WTC11 (cell line): ENCODE results near the gene NCF2. TPM values are rescaled to one million over a fixed set of nuclear protein-coding genes. Genes with fewer than 3 reads are reported as not detected.

Experiments used
- ATAC-seq: fragments of 200-7000 bp; cut with Tn5 transposase; 2 replicates; pipeline ENCODE4 v1.10.0; 2021; ENCODE audit warnings: mild to moderate bottlenecking, moderate library complexity
- CTCF ChIA-PET: fragments of 300-600 bp; sonication (Branson Sonifier 250); formaldehyde crosslinking; loops from one replicate; lab custom pipeline; 2021; ENCODE audit warnings: antibody characterized with exemption; lab: Charles Lee
- POLR2A ChIA-PET: fragments of 350-600 bp; sonication (Branson Sonifier 250); formaldehyde crosslinking; loops from one replicate; lab custom pipeline; 2021; ENCODE audit warnings: antibody characterized with exemption; lab: Charles Lee
- DNase-seq: peaks from one replicate; pipeline ENCODE4 v3.0.0; 2021; ENCODE audit warnings: low spot score
- H3K27ac Mint-ChIP-seq: 2 replicates; pipeline ENCODE4 v1.8.0; 2021; ENCODE audit warnings: mixed read lengths
- H3K27me3 Mint-ChIP-seq: 2 replicates; pipeline ENCODE4 v1.8.0; 2021; ENCODE audit warnings: low read depth, mild to moderate bottlenecking, moderate library complexity, mixed read lengths
- H3K36me3 Mint-ChIP-seq: 2 replicates; pipeline ENCODE4 v1.8.0; 2021; ENCODE audit warnings: mixed read lengths
- H3K4me1 Mint-ChIP-seq: 2 replicates; pipeline ENCODE4 v1.8.0; 2022; ENCODE audit warnings: mixed read lengths
- H3K4me3 Mint-ChIP-seq: 2 replicates; pipeline ENCODE4 v1.8.0; 2021; ENCODE audit warnings: mild to moderate bottlenecking, moderate library complexity, mixed read lengths
- H3K9me3 Mint-ChIP-seq: 2 replicates; pipeline ENCODE4 v1.8.0; 2021; ENCODE audit warnings: mixed read lengths
- ATF1 ChIP-seq: sonication (generic); formaldehyde crosslinking; IDR thresholded peaks from 2 replicates; pipeline ENCODE4 v1.8.1; 2023; ENCODE audit warnings: mild to moderate bottlenecking, moderate library complexity, missing genetic modification reagents
- CREB1 ChIP-seq: sonication (generic); formaldehyde crosslinking; IDR thresholded peaks from 2 replicates; pipeline ENCODE4 v1.8.0; 2023; ENCODE audit warnings: mild to moderate bottlenecking, missing genetic modification reagents
- CREM ChIP-seq: sonication (generic); formaldehyde crosslinking; IDR thresholded peaks from 2 replicates; pipeline ENCODE4 v1.8.1; 2022; ENCODE audit warnings: mild to moderate bottlenecking, missing genetic modification reagents, moderate library complexity
- E2F4 ChIP-seq: sonication (generic); formaldehyde crosslinking; IDR thresholded peaks from 2 replicates; pipeline ENCODE4 v1.8.1; 2022; ENCODE audit warnings: low read depth, mild to moderate bottlenecking, moderate library complexity, missing genetic modification reagents, borderline replicate concordance
- ELF4 ChIP-seq: sonication (generic); formaldehyde crosslinking; IDR thresholded peaks from 2 replicates; pipeline ENCODE4 v1.8.1; 2022; ENCODE audit warnings: low read depth, mild to moderate bottlenecking, moderate library complexity, missing genetic modification reagents
- EMX1 ChIP-seq: fragments of 250-450 bp; sonication (Bioruptor Pico); IDR thresholded peaks from 2 replicates; pipeline ENCODE4 v1.8.0; 2021; ENCODE audit warnings: mild to moderate bottlenecking
- FOXJ3 ChIP-seq: sonication (generic); formaldehyde crosslinking; IDR thresholded peaks from 2 replicates; pipeline ENCODE4 v1.9.0; 2021; ENCODE audit warnings: missing genetic modification reagents, mild to moderate bottlenecking, borderline replicate concordance
- MAX ChIP-seq: sonication (generic); formaldehyde crosslinking; IDR thresholded peaks from 2 replicates; pipeline ENCODE4 v1.8.0; 2022; ENCODE audit warnings: mild to moderate bottlenecking, missing genetic modification reagents
- NFYB ChIP-seq: sonication (generic); formaldehyde crosslinking; conservative IDR thresholded peaks from 2 replicates; pipeline ENCODE4 v1.8.0; 2022; ENCODE audit warnings: low read depth, missing genetic modification reagents
- NR3C1 ChIP-seq: sonication (generic); formaldehyde crosslinking; conservative IDR thresholded peaks from 2 replicates; pipeline ENCODE4 v1.8.1; 2023; ENCODE audit warnings: low read depth, mild to moderate bottlenecking, missing genetic modification reagents
- SMAD3 ChIP-seq: sonication (generic); formaldehyde crosslinking; IDR thresholded peaks from 2 replicates; pipeline ENCODE4 v1.8.0; 2022; ENCODE audit warnings: missing genetic modification reagents, mild to moderate bottlenecking, borderline replicate concordance
- SOX15 ChIP-seq: fragments of 250-450 bp; sonication (Bioruptor Pico); IDR thresholded peaks from 2 replicates; pipeline ENCODE4 v1.9.0; 2021; ENCODE audit warnings: mild to moderate bottlenecking
- TCF7 ChIP-seq: sonication (generic); formaldehyde crosslinking; IDR thresholded peaks from 2 replicates; pipeline ENCODE4 v1.8.0; 2022; ENCODE audit warnings: mild to moderate bottlenecking, low read depth, missing genetic modification reagents, moderate library complexity
- TP53 ChIP-seq: sonication (generic); formaldehyde crosslinking; IDR thresholded peaks from 2 replicates; pipeline ENCODE4 v1.8.1; 2023; ENCODE audit warnings: mild to moderate bottlenecking, missing genetic modification reagents
- ZNF121 ChIP-seq: sonication (generic); formaldehyde crosslinking; IDR thresholded peaks from 2 replicates; pipeline ENCODE4 v1.8.0; 2023; ENCODE audit warnings: missing genetic modification reagents
- ZNF138 ChIP-seq: sonication (generic); formaldehyde crosslinking; conservative IDR thresholded peaks from 2 replicates; pipeline ENCODE4 v1.8.1; 2022; ENCODE audit warnings: mild to moderate bottlenecking, moderate library complexity, missing genetic modification reagents
- ZNF317 ChIP-seq: sonication (generic); formaldehyde crosslinking; IDR thresholded peaks from 2 replicates; pipeline ENCODE4 v1.8.1; 2023; ENCODE audit warnings: low read depth, mild to moderate bottlenecking, moderate library complexity, missing genetic modification reagents, borderline replicate concordance
- ZNF416 ChIP-seq: fragments of 250-450 bp; sonication (Bioruptor Pico); IDR thresholded peaks from 2 replicates; pipeline ENCODE4 v1.9.0; 2021; ENCODE audit warnings: mild to moderate bottlenecking, inconsistent platforms
- ZNF425 ChIP-seq: fragments of 250-450 bp; sonication (Bioruptor Pico); conservative IDR thresholded peaks from 2 replicates; pipeline ENCODE4 v1.9.0; 2021; ENCODE audit warnings: mild to moderate bottlenecking
- total RNA-seq: library from RNA; stranded (reverse); gene quantifications from 3 replicates; pipeline ENCODE4 v1.2.3, GENCODE V29; 2021
- TF ChIP-seq, protein P1 (sequence below): fragments of 250-450 bp; sonication (Bioruptor Pico); IDR thresholded peaks from 2 replicates; pipeline ENCODE4 v1.9.0; 2021; ENCODE audit warnings: moderate library complexity, mild to moderate bottlenecking, inconsistent platforms, borderline replicate concordance
- TF ChIP-seq, protein P2 (sequence below): sonication (generic); formaldehyde crosslinking; conservative IDR thresholded peaks from 2 replicates; pipeline ENCODE4 v1.8.1; 2022; ENCODE audit warnings: mild to moderate bottlenecking, missing genetic modification reagents
- TF ChIP-seq, protein P3 (sequence below): sonication (generic); formaldehyde crosslinking; IDR thresholded peaks from 2 replicates; pipeline ENCODE4 v1.8.0; 2023; ENCODE audit warnings: missing genetic modification reagents
- TF ChIP-seq, protein P4 (sequence below): fragments of 250-450 bp; sonication (Bioruptor Pico); IDR thresholded peaks from 2 replicates; pipeline ENCODE4 v1.8.0; 2021; ENCODE audit warnings: mild to moderate bottlenecking
- TF ChIP-seq, protein P5 (sequence below): sonication (generic); formaldehyde crosslinking; IDR thresholded peaks from 2 replicates; pipeline ENCODE4 v1.8.0; 2023; ENCODE audit warnings: mild to moderate bottlenecking, missing genetic modification reagents
- TF ChIP-seq, protein P6 (sequence below): sonication (generic); formaldehyde crosslinking; IDR thresholded peaks from 2 replicates; pipeline ENCODE4 v1.8.1; 2022; ENCODE audit warnings: mild to moderate bottlenecking, moderate library complexity, missing genetic modification reagents

The NCF2 gene
- total RNA-seq, 1 experiment from 2014 or later: 0.52 TPM

GRCh38 chr1:183533617-183534174 is 56.6 kb downstream of the NCF2 start:
- H3K27me3 Mint-ChIP-seq: no peaks in the 10 kb centered on the region
- no peak overlapping the region for H3K4me3 Mint-ChIP-seq
- peaks cover 55% of the 10 kb centered on the region for H3K36me3 Mint-ChIP-seq
- ATAC-seq: no peak
- TF ChIP-seq NR3C1: no peak
- TF ChIP-seq ZNF121 (CRISPR knock-in tag): no peak
- TF ChIP-seq, protein P1, sequence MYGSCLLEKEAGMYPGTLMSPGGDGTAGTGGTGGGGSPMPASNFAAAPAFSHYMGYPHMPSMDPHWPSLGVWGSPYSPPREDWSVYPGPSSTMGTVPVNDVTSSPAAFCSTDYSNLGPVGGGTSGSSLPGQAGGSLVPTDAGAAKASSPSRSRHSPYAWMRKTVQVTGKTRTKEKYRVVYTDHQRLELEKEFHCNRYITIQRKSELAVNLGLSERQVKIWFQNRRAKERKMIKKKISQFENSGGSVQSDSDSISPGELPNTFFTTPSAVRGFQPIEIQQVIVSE (CRISPR knock-in tag): no peak
- no peak for TF ChIP-seq NFYB (CRISPR knock-in tag)
- TF ChIP-seq MAX (CRISPR knock-in tag): no peak
- no peak for TF ChIP-seq E2F4 (CRISPR knock-in tag)
- no peak for TF ChIP-seq ZNF425 (CRISPR knock-in tag)
- no peak for TF ChIP-seq TCF7 (CRISPR knock-in tag)
- TF ChIP-seq FOXJ3 (CRISPR knock-in tag): no peak
- no peak for TF ChIP-seq CREB1 (CRISPR knock-in tag)
- no peak for TF ChIP-seq ATF1
- TF ChIP-seq ZNF138: no peak
- TF ChIP-seq, protein P2, sequence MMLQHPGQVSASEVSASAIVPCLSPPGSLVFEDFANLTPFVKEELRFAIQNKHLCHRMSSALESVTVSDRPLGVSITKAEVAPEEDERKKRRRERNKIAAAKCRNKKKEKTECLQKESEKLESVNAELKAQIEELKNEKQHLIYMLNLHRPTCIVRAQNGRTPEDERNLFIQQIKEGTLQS (CRISPR knock-in tag): no peak
- TF ChIP-seq, protein P3, sequence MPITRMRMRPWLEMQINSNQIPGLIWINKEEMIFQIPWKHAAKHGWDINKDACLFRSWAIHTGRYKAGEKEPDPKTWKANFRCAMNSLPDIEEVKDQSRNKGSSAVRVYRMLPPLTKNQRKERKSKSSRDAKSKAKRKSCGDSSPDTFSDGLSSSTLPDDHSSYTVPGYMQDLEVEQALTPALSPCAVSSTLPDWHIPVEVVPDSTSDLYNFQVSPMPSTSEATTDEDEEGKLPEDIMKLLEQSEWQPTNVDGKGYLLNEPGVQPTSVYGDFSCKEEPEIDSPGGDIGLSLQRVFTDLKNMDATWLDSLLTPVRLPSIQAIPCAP (CRISPR knock-in tag): no peak
- H3K27ac Mint-ChIP-seq: no peak overlapping the region; the same call in 1 of the 2 replicates
- CTCF ChIA-PET: no interaction called here
- no peak for DNase-seq
- no peaks in the 10 kb centered on the region for H3K9me3 Mint-ChIP-seq
- no peaks in the 10 kb centered on the region for H3K4me1 Mint-ChIP-seq
- POLR2A ChIA-PET: no interaction called here

DNA sequence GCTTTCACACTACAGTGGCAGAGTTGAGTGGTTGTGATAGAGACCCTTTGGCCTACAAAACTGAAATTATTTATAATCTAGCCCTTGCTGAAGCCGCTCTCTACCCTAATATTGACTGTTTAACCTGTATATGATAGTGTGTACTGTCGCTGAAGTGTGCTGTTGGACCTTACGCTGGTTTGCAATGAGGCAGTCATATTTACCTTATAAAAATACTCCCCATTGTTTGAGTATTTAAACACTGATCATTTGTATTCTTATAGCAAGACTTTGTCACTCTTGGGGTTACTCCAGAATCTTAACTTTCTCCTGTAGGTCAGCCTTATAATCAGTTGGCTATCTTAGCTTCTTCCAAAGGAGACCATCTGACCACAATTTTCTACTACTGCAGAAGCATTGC is 61.7 kb downstream of the NCF2 start:
- no peak for DNase-seq
- POLR2A ChIA-PET: no interaction called here
- no peak for ATAC-seq
- TF ChIP-seq, protein P4, sequence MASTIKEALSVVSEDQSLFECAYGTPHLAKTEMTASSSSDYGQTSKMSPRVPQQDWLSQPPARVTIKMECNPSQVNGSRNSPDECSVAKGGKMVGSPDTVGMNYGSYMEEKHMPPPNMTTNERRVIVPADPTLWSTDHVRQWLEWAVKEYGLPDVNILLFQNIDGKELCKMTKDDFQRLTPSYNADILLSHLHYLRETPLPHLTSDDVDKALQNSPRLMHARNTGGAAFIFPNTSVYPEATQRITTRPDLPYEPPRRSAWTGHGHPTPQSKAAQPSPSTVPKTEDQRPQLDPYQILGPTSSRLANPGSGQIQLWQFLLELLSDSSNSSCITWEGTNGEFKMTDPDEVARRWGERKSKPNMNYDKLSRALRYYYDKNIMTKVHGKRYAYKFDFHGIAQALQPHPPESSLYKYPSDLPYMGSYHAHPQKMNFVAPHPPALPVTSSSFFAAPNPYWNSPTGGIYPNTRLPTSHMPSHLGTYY: no peak
- TF ChIP-seq SOX15 (CRISPR knock-in tag): no peak
- TF ChIP-seq, protein P1 (CRISPR knock-in tag): no peak
- TF ChIP-seq NR3C1: no peak
- no peak for TF ChIP-seq EMX1 (CRISPR knock-in tag)
- TF ChIP-seq CREM (CRISPR knock-in tag): no peak
- TF ChIP-seq ZNF317 (CRISPR knock-in tag): no peak
- TF ChIP-seq ZNF416: no peak
- no peak for TF ChIP-seq ELF4
- TF ChIP-seq, protein P5, sequence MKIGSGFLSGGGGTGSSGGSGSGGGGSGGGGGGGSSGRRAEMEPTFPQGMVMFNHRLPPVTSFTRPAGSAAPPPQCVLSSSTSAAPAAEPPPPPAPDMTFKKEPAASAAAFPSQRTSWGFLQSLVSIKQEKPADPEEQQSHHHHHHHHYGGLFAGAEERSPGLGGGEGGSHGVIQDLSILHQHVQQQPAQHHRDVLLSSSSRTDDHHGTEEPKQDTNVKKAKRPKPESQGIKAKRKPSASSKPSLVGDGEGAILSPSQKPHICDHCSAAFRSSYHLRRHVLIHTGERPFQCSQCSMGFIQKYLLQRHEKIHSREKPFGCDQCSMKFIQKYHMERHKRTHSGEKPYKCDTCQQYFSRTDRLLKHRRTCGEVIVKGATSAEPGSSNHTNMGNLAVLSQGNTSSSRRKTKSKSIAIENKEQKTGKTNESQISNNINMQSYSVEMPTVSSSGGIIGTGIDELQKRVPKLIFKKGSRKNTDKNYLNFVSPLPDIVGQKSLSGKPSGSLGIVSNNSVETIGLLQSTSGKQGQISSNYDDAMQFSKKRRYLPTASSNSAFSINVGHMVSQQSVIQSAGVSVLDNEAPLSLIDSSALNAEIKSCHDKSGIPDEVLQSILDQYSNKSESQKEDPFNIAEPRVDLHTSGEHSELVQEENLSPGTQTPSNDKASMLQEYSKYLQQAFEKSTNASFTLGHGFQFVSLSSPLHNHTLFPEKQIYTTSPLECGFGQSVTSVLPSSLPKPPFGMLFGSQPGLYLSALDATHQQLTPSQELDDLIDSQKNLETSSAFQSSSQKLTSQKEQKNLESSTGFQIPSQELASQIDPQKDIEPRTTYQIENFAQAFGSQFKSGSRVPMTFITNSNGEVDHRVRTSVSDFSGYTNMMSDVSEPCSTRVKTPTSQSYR (CRISPR knock-in tag): no peak
- TF ChIP-seq SMAD3 (CRISPR knock-in tag): no peak
- TF ChIP-seq TP53: no peak
- TF ChIP-seq, protein P6, sequence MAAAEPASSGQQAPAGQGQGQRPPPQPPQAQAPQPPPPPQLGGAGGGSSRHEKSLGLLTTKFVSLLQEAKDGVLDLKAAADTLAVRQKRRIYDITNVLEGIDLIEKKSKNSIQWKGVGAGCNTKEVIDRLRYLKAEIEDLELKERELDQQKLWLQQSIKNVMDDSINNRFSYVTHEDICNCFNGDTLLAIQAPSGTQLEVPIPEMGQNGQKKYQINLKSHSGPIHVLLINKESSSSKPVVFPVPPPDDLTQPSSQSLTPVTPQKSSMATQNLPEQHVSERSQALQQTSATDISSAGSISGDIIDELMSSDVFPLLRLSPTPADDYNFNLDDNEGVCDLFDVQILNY: no peak

More for the DNA sequence above, 61.7 kb downstream of the NCF2 start:
- H3K27ac Mint-ChIP-seq: no peak overlapping the region
- no peaks in the 10 kb centered on the region for H3K27me3 Mint-ChIP-seq
- H3K9me3 Mint-ChIP-seq: no peaks in the 10 kb centered on the region
- H3K4me1 Mint-ChIP-seq: no peaks in the 10 kb centered on the region
- no peak overlapping the region for H3K4me3 Mint-ChIP-seq
- H3K36me3 Mint-ChIP-seq: peaks cover 30% of the 10 kb centered on the region
- CTCF ChIA-PET: no interaction called here
